Ovary (tissue), 9 donors: ENCODE data around the gene UBE2E1. TPM values are rescaled to one million over a fixed set of nuclear protein-coding genes. Genes with fewer than 3 reads are reported as not detected.
"Not testable (repeated sequence)": the region's sequence is repeated elsewhere in the genome, so short reads cannot be mapped to it uniquely, and the experiment has no call there.

Experiments
- DNase-seq, 5 donors: peaks; one replicate each; pipeline ENCODE4 v3.0.0-alpha.2; 2019 to 2020
- H3K27ac ChIP-seq, 2 donors: fragments of 200-600 bp; one replicate each; pipeline versions ENCODE4 v1.5.1 to v1.8.0; 2019 to 2022
- H3K27me3 ChIP-seq: fragments of 200-600 bp; one replicate; pipeline ENCODE4 v1.8.0; 2022
- H3K36me3 ChIP-seq: fragments of 200-600 bp; sonication (generic); one replicate; pipeline ENCODE4 v1.5.1; 2019
- H3K4me1 ChIP-seq: one replicate; pipeline ENCODE4 v1.8.1; 2013; ENCODE audit warnings: mild to moderate bottlenecking, moderate library complexity; ENCODE audit not compliant: insufficient read depth
- H3K4me3 ChIP-seq: fragments of 200-600 bp; sonication (generic); one replicate; pipeline ENCODE4 v1.5.1; 2017
- H3K9me3 ChIP-seq, 2 donors: fragments of 200-600 bp in 1 of 2; sonication (generic) in 1 of 2; one replicate each; pipeline versions ENCODE4 v1.5.1 to v1.8.1; 2013 to 2019; ENCODE audit warnings: mild to moderate bottlenecking in 1 of 2, moderate library complexity in 1 of 2
- EP300 ChIP-seq: sonication (generic); formaldehyde crosslinking; IDR thresholded peaks from one replicate; pipeline ENCODE4 v1.6.1; 2017; ENCODE audit warnings: antibody characterized with exemption
- POLR2A ChIP-seq: fragments of 450-650 bp; IDR thresholded peaks from one replicate; pipeline ENCODE4 v1.6.1; 2017; ENCODE audit warnings: antibody characterized with exemption, mild to moderate bottlenecking, moderate library complexity
- WGBS, 3 donors: extraction: QIAGEN DNeasy Blood & Tissue Kit in 1 of 3; methylation state at CpG; one replicate each; pipeline versions ENCODE4 v1.1.5 to v1.1.7; 2013 to 2017; 5-methylcytosine and 5-hydroxymethylcytosine counted together
- intact Hi-C, 4 donors: fragments of 100-400 bp; cut with DNase I; formaldehyde crosslinking; loops; one replicate each; pipeline versions ENCODE4 v1.11.0 to v1.15.1; 2022 to 2023
- polyA plus RNA-seq, 2 donors: library from polyadenylated mRNA; stranded (reverse); fragments of 200-250 nt in 1 of 2; fragments of 350-450 nt in 1 of 2; fragmentation: Illumina TruSeq in 1 of 2; extraction: RNeasy Lipid Tissue Mini Kit (QIAGEN cat#74804) in 1 of 2; gene quantifications; one replicate each; pipeline ENCODE4 v1.2.3, GENCODE V29; 2013 to 2014
- total RNA-seq, 7 donors: library from RNA; depleted of rRNA in 2 of 7; stranded (reverse); fragments of >200 nt in 2 of 7; fragmentation: NEBNext Ultra II Directional in 3 of 7; extraction: Animal tissue kit (Norgen Biotek cat#: 25700) in 3 of 7; gene quantifications; one replicate each; pipeline versions ENCODE4 v1.1.0 to v1.2.4, GENCODE V29; 2016 to 2023
- TF ChIP-seq, protein P1 (sequence below), 3 donors: fragments of 450-650 bp in 2 of 3; fragments of 200-600 bp in 1 of 3; IDR thresholded peaks; one replicate each; pipeline versions ENCODE4 v1.5.1 to v1.8.0; 2016 to 2022; ENCODE audit warnings: antibody characterized with exemption in 3 of 3, mild to moderate bottlenecking in 1 of 3
- donor health status: DM: no; HTN: no; CAD: no; lungs with moderate emphysema.
- donor health status: DM: no; HTN: no; CAD: no.
- donor health status: Bipolar disorder and iron deficiency.
- donor health status: DM: yes; HTN: yes; CAD: no.
- donor health status: DM: no; HTN: no; CAD: no.
- donor health status: DM: yes; HTN: yes; CAD: no.

UBE2E1 gene
- total and polyA plus RNA-seq, 9 donors = 65.2 to 133 (median 76.7) TPM

DNA sequence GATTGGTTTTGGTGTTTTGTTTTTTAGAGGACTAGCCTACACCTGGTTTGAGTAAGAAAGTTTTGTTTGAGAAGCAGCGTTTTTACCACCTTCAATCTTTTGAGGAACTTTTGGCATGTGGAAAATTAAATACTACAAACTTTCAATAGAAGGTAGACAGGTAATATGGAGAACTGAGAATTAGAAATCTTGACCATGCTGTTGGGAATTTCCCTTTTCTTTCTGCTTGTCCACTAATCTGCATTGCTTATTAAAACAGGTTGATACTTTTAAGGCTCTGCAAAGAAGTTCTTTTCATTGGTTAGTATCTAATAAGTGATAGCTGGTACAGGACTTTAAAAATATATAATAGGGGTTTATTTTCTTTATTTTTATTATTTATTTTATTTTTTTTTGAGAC, 31.9 kb downstream of the UBE2E1 start:
- WGBS, 3 donors = 66 to 76% (median 70%) methylated on average over 1 of the region's 1 CpG
- DNase-seq = no peak
- no peaks in the 10 kb centered on the region for H3K36me3 ChIP-seq
- intact Hi-C loops = no loop called here
- no peak overlapping the region for H3K27ac ChIP-seq
- no peak overlapping the region for H3K4me3 ChIP-seq
- peaks cover 4% of the 10 kb centered on the region for H3K4me1 ChIP-seq
- TF ChIP-seq EP300 = no peak
- TF ChIP-seq, protein P1, sequence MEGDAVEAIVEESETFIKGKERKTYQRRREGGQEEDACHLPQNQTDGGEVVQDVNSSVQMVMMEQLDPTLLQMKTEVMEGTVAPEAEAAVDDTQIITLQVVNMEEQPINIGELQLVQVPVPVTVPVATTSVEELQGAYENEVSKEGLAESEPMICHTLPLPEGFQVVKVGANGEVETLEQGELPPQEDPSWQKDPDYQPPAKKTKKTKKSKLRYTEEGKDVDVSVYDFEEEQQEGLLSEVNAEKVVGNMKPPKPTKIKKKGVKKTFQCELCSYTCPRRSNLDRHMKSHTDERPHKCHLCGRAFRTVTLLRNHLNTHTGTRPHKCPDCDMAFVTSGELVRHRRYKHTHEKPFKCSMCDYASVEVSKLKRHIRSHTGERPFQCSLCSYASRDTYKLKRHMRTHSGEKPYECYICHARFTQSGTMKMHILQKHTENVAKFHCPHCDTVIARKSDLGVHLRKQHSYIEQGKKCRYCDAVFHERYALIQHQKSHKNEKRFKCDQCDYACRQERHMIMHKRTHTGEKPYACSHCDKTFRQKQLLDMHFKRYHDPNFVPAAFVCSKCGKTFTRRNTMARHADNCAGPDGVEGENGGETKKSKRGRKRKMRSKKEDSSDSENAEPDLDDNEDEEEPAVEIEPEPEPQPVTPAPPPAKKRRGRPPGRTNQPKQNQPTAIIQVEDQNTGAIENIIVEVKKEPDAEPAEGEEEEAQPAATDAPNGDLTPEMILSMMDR (IDR thresholded peaks at IDR 0.05) = no peak
- no peak for TF ChIP-seq POLR2A
- H3K9me3 ChIP-seq = no peaks in the 10 kb centered on the region
- no peaks in the 10 kb centered on the region for H3K27me3 ChIP-seq

DNA sequence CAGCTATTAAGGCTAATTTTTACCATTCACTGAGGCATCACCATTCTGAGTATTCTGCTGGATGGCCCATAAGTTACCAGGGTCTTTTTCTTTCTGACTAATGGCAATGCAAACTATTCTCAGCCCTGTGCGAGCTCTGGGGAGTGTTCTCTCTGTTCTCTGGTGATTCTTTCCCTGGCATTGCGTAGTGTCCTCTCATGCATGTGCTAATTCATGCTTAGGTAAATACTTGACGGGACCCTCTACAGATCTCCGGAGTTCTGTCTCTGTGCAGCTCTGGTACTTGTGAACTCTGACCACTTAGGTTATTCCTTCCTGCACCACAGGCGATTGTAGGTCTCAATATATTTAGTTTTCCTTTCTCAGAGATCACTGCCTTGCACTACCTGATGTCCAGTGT, 34.8 kb downstream of the UBE2E1 start:
- no peak overlapping the region for H3K4me3 ChIP-seq
- TF ChIP-seq, protein P1 (IDR thresholded peaks at IDR 0.05) = no peak
- TF ChIP-seq EP300 (no peak), POLR2A (no peak)
- no peak overlapping the region for H3K27ac ChIP-seq
- H3K4me1 ChIP-seq = peaks cover 3% of the 10 kb centered on the region
- 88 to 90% (median 88%) methylated on average over 5 of the region's 5 CpGs for WGBS, 3 donors
- DNase-seq = no peak
- H3K27me3 ChIP-seq = no peaks in the 10 kb centered on the region
- no peaks in the 10 kb centered on the region for H3K36me3 ChIP-seq
- H3K9me3 ChIP-seq = no peaks in the 10 kb centered on the region
- intact Hi-C loops = no loop called here

GRCh38 chr3:23843869-23844268, 38.1 kb downstream of the UBE2E1 start:
- no peak for DNase-seq
- no peak overlapping the region for H3K27ac ChIP-seq
- H3K36me3 ChIP-seq = no peaks in the 10 kb centered on the region
- H3K4me1 ChIP-seq = peaks cover 1% of the 10 kb centered on the region
- H3K9me3 ChIP-seq = no peaks in the 10 kb centered on the region
- H3K27me3 ChIP-seq = no peaks in the 10 kb centered on the region
- 86 to 95% (median 87%) methylated on average over 3 of the region's 3 CpGs for WGBS, 3 donors
- no peak overlapping the region for H3K4me3 ChIP-seq
- TF ChIP-seq EP300 (no peak), POLR2A (no peak)
- TF ChIP-seq, protein P1 (IDR thresholded peaks at IDR 0.05) = no peak
- intact Hi-C loops = no loop called here

DNA sequence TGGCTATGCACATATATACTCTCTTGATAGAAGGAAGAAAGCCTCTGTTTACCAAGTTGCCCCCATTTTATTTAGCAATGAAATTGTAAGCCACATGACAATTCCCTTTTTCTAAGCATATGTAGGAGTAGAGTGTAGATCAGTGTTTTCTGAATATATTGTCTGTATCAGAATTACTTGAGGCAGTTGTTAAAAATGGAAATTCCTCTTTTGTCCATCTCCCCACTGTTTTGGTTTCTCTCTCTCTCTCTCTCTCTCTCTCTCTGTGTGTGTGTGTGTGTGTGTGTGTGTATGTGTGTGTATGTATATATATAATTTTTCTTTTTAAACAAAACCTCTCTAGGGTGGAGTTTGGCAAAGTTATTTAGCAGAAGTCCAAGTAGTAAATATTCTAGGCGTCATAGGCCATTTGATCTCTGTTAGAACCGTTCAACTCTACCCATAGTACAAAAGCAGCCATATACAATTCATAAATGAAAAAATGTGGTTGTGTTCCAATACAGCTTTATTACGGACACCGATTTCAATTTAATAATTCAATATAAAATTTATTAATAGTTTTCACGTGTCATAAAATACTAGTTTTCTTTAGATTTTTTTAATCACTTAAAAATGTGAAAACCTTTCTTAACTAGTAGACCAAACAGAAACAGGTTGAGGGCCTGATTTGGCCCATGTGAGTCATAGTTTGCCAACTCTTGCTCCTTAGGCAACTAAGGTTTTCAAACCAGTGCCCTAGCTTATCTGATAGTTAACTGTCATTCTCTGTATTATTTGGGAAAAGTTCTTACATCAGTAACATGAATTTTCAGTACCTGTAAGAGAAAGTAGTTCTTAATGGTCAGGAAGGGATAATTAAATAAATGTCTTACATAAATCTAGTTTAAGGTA, 39.8 kb downstream of the UBE2E1 start:
- no peak overlapping the region for H3K27ac ChIP-seq
- intact Hi-C loops = no loop called here
- no peaks in the 10 kb centered on the region for H3K27me3 ChIP-seq
- peaks cover 1% of the 10 kb centered on the region for H3K4me1 ChIP-seq
- no peak for TF ChIP-seq EP300
- TF ChIP-seq POLR2A = no peak
- TF ChIP-seq, protein P1 (IDR thresholded peaks at IDR 0.05) = no peak
- no peaks in the 10 kb centered on the region for H3K9me3 ChIP-seq
- WGBS, 3 donors = 89 to 96% (median 92%) methylated on average over 5 of the region's 5 CpGs
- no peaks in the 10 kb centered on the region for H3K36me3 ChIP-seq
- H3K4me3 ChIP-seq = no peak overlapping the region
- no peak for DNase-seq

GRCh38 chr3:23849462-23849861, 43.7 kb downstream of the UBE2E1 start:
- not testable (repeated sequence) for H3K9me3 ChIP-seq

More at GRCh38 chr3:23849462-23849861, 43.7 kb downstream of the UBE2E1 start:
- intact Hi-C loops, H3K36me3 ChIP-seq, H3K27me3 ChIP-seq, H3K4me1 ChIP-seq, DNase-seq, H3K4me3 ChIP-seq, H3K27ac ChIP-seq: not testable (repeated sequence)
- 74 to 85% (median 84%) methylated on average over 2 of the region's 2 CpGs for WGBS, 3 donors
